Germinal center (tissue), 1 donor: ENCODE data around the gene CLDN25.

Experiments used
- DNase-seq: peaks from one replicate; pipeline ENCODE4 v3.0.0; 2012; ENCODE audit warnings: mixed read lengths, low spot score

The CLDN25 gene

DNA sequence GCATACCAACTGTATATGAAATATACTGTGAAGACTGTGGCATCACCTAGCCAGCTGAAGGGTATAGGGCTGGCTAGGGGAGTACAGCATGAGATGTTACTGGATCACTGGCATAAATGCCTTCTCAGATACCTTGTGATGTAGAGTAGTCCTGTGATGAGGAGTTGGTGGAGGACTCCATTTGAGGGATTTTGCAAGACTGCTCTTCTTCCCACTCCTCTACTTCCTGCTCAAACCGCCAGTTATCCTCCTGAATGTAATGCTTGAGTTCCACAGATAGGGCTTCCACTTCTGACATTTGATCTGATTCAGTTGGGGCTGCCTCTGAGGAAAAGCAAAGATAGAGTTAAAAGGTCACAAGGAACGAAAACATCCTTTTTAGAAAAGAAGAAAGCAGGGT lies 29.3 kb downstream of the CLDN25 start:
- DNase-seq, result no peak

GRCh38 chr11:113814181-113814580 lies 34.6 kb downstream of the CLDN25 start:
- no peak for DNase-seq

GRCh38 chr11:113817162-113817561 lies 37.6 kb downstream of the CLDN25 start:
- no peak for DNase-seq

- no peak for DNase-seq
These were observed 38.0 kb downstream of the CLDN25 start for GRCh38 chr11:113817626-113818025.

DNA sequence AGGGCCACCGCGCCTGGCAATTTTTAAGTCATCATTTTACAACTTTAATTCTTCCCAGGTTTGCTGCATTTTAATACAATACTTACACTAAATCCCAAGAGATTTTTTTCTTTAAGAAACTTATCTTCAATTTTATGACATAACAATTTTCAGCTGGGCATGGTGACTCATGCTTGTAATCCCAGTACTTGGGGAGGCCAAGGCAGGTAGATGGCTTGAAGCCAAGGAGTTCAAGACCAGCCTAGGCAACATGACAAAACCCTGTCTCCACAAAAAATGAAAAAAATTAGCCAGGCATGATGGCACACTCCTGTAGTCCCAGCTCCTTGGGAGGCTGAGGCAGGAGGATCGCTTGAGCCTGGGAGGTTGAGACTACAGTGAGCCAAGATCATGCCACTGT lies 38.8 kb downstream of the CLDN25 start:
- no peak for DNase-seq

- no peak for DNase-seq
These were observed 47.9 kb downstream of the CLDN25 start for GRCh38 chr11:113827477-113827876.

GRCh38 chr11:113828191-113828590 lies 48.6 kb downstream of the CLDN25 start:
- DNase-seq, result no peak

DNA sequence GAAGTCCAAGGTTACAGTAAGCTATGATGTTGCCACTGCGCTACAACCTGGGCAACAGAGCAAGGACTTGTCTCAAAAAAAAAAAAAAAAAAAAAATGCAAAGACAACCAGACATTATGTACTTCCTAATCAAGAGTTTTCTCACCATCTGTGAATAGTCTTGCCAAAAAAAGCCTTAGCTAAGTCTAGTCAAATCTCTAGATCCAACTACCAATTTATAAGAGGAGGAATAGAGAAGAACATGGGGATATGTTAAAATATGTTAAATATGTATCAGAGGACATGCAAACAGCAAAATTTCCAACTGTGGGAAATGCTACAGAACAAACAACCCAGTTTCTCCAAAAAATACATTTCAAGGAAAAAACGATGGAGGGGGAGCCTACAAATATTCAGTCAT lies 50.2 kb downstream of the CLDN25 start:
- no peak for DNase-seq
